ENCODE results near the gene C1orf21. TPM values are rescaled to one million over a fixed set of nuclear protein-coding genes. Genes with fewer than 3 reads are reported as not detected.
A peak's percentile ranks its signal among the peaks of the same experiment; 100 is the strongest.

C1orf21 gene
- total and polyA plus RNA-seq, 7 experiments from 2014 or later = 0.46 to 8.5 (median 1.7) TPM; not detected in 2

GRCh38 chr1:184597650-184598357 is 211.0 kb downstream of the C1orf21 start:
- Histone ChIP-seq H3K4me1 (ENCODE audit: control insufficient read depth in 2 of 2, insufficient read depth in 2 of 2, low read length in 2 of 2) (no peaks in the 10 kb centered on the region), H3K9me3 (ENCODE audit: control insufficient read depth in 2 of 3, low read length in 3 of 3) (no peaks in the 10 kb centered on the region), H3K4me3 (ENCODE audit: low read length) (no peak overlapping the region), H3K27ac (ENCODE audit: low read depth, low read length) (no peak overlapping the region), H3K27me3 (ENCODE audit: control insufficient read depth in 2 of 2, insufficient read depth in 2 of 2, low read length in 2 of 2) (no peaks in the 10 kb centered on the region), H3K36me3 (ENCODE audit: control insufficient read depth in 2 of 3, insufficient read depth in 3 of 3, low read length in 3 of 3) (no peaks in the 10 kb centered on the region)
- no peaks in the 10 kb centered on the region for H3K27me3 Mint-ChIP-seq
- DNase-seq (no peak), ATAC-seq (no peak)
- CTCF ChIA-PET = no interaction called here
- no peaks in the 10 kb centered on the region for H3K4me1 Mint-ChIP-seq
- peak overlapping the region in 1 of 9 donors; percentile 28 for H3K27ac Mint-ChIP-seq
- intact Hi-C loops (cut with micrococcal nuclease) = no loop called here
- POLR2A ChIA-PET = no interaction called here
- H3K36me3 Mint-ChIP-seq = no peaks in the 10 kb centered on the region
- no peak overlapping the region for H3K4me3 Mint-ChIP-seq
- no peaks in the 10 kb centered on the region for H3K9me3 Mint-ChIP-seq

GRCh38 chr1:184598403-184599193 is 211.8 kb downstream of the C1orf21 start:
- intact Hi-C loops (cut with micrococcal nuclease) = no loop called here
- Mint-ChIP-seq H3K4me3 (no peak overlapping the region), H3K4me1 (no peaks in the 10 kb centered on the region), H3K27ac (no peak overlapping the region), H3K36me3 (no peaks in the 10 kb centered on the region), H3K27me3 (no peaks in the 10 kb centered on the region), H3K9me3 (no peaks in the 10 kb centered on the region)
- POLR2A ChIA-PET = no interaction called here
- DNase-seq (no peak), ATAC-seq (no peak)
- Histone ChIP-seq H3K4me1 (ENCODE audit: control insufficient read depth in 2 of 2, insufficient read depth in 2 of 2, low read length in 2 of 2) (no peaks in the 10 kb centered on the region), H3K27ac (ENCODE audit: low read depth, low read length) (no peak overlapping the region), H3K9me3 (ENCODE audit: control insufficient read depth in 2 of 3, low read length in 3 of 3) (no peaks in the 10 kb centered on the region), H3K4me3 (ENCODE audit: low read length) (no peak overlapping the region), H3K36me3 (ENCODE audit: control insufficient read depth in 2 of 3, insufficient read depth in 3 of 3, low read length in 3 of 3) (no peaks in the 10 kb centered on the region), H3K27me3 (ENCODE audit: control insufficient read depth in 2 of 2, insufficient read depth in 2 of 2, low read length in 2 of 2) (no peaks in the 10 kb centered on the region)
- CTCF ChIA-PET = no interaction called here

GRCh38 chr1:184604152-184604900 is 217.5 kb downstream of the C1orf21 start:
- POLR2A ChIA-PET = no interaction called here
- ATAC-seq = no peak
- Histone ChIP-seq H3K27ac (ENCODE audit: low read depth, low read length) (no peak overlapping the region), H3K36me3 (ENCODE audit: control insufficient read depth in 2 of 3, insufficient read depth in 3 of 3, low read length in 3 of 3) (no peaks in the 10 kb centered on the region), H3K27me3 (ENCODE audit: control insufficient read depth in 2 of 2, insufficient read depth in 2 of 2, low read length in 2 of 2) (no peaks in the 10 kb centered on the region), H3K4me1 (ENCODE audit: control insufficient read depth in 2 of 2, insufficient read depth in 2 of 2, low read length in 2 of 2) (no peaks in the 10 kb centered on the region), H3K4me3 (ENCODE audit: low read length) (no peak overlapping the region), H3K9me3 (ENCODE audit: control insufficient read depth in 2 of 3, low read length in 3 of 3) (no peaks in the 10 kb centered on the region)
- intact Hi-C loops (cut with micrococcal nuclease) = no loop called here
- H3K27me3 Mint-ChIP-seq = peaks cover 0 to 4% (median 0%) of the 10 kb centered on the region in 5 donors
- no peak overlapping the region for H3K27ac Mint-ChIP-seq
- H3K4me3 Mint-ChIP-seq = no peak overlapping the region
- H3K4me1 Mint-ChIP-seq = no peaks in the 10 kb centered on the region
- CTCF ChIA-PET = no interaction called here
- H3K36me3 Mint-ChIP-seq = no peaks in the 10 kb centered on the region
- no peak for DNase-seq
- peaks cover 0 to 3% (median 0%) of the 10 kb centered on the region in 11 donors for H3K9me3 Mint-ChIP-seq

GRCh38 chr1:184605941-184606340 is 219.1 kb downstream of the C1orf21 start:
- Histone ChIP-seq H3K4me1 (ENCODE audit: control insufficient read depth in 2 of 2, insufficient read depth in 2 of 2, low read length in 2 of 2) (no peaks in the 10 kb centered on the region), H3K4me3 (ENCODE audit: low read length) (no peak overlapping the region), H3K9me3 (ENCODE audit: control insufficient read depth in 2 of 3, low read length in 3 of 3) (no peaks in the 10 kb centered on the region), H3K27me3 (ENCODE audit: control insufficient read depth in 2 of 2, insufficient read depth in 2 of 2, low read length in 2 of 2) (no peaks in the 10 kb centered on the region), H3K27ac (ENCODE audit: low read depth, low read length) (no peak overlapping the region), H3K36me3 (ENCODE audit: control insufficient read depth in 2 of 3, insufficient read depth in 3 of 3, low read length in 3 of 3) (no peaks in the 10 kb centered on the region)
- H3K9me3 Mint-ChIP-seq = peaks cover 0 to 3% (median 0%) of the 10 kb centered on the region in 11 donors
- ATAC-seq (no peak), DNase-seq (no peak)
- H3K36me3 Mint-ChIP-seq = no peaks in the 10 kb centered on the region
- no peaks in the 10 kb centered on the region for H3K4me1 Mint-ChIP-seq
- H3K27me3 Mint-ChIP-seq = peaks cover 0 to 4% (median 0%) of the 10 kb centered on the region in 5 donors
- no peak overlapping the region for H3K27ac Mint-ChIP-seq
- ChIA-PET POLR2A (no interaction called here), CTCF (no interaction called here)
- intact Hi-C loops (cut with micrococcal nuclease) = no loop called here
- H3K4me3 Mint-ChIP-seq = no peak overlapping the region

GRCh38 chr1:184606786-184607185 is 220.0 kb downstream of the C1orf21 start:
- Mint-ChIP-seq H3K9me3 (peaks cover 0 to 3% (median 0%) of the 10 kb centered on the region in 11 donors), H3K27ac (no peak overlapping the region), H3K4me1 (no peaks in the 10 kb centered on the region), H3K4me3 (no peak overlapping the region), H3K27me3 (peaks cover 0 to 4% (median 0%) of the 10 kb centered on the region in 5 donors), H3K36me3 (no peaks in the 10 kb centered on the region)
- POLR2A ChIA-PET = no interaction called here
- H3K4me1 ChIP-seq (ENCODE audit: control insufficient read depth in 2 of 2, insufficient read depth in 2 of 2, low read length in 2 of 2) = no peaks in the 10 kb centered on the region
- CTCF ChIA-PET = no interaction called here
- no peak for ATAC-seq
- intact Hi-C loops (cut with micrococcal nuclease) = no loop called here
- no peak overlapping the region for H3K27ac ChIP-seq (ENCODE audit: low read depth, low read length)
- no peak overlapping the region for H3K4me3 ChIP-seq (ENCODE audit: low read length)
- no peaks in the 10 kb centered on the region for H3K27me3 ChIP-seq (ENCODE audit: control insufficient read depth in 2 of 2, insufficient read depth in 2 of 2, low read length in 2 of 2)
- H3K9me3 ChIP-seq (ENCODE audit: control insufficient read depth in 2 of 3, low read length in 3 of 3) = no peaks in the 10 kb centered on the region
- no peaks in the 10 kb centered on the region for H3K36me3 ChIP-seq (ENCODE audit: control insufficient read depth in 2 of 3, insufficient read depth in 3 of 3, low read length in 3 of 3)
- no peak for DNase-seq

- Histone ChIP-seq H3K36me3 (ENCODE audit: control insufficient read depth in 2 of 3, insufficient read depth in 3 of 3, low read length in 3 of 3) (no peaks in the 10 kb centered on the region), H3K4me3 (ENCODE audit: low read length) (no peak overlapping the region), H3K4me1 (ENCODE audit: control insufficient read depth in 2 of 2, insufficient read depth in 2 of 2, low read length in 2 of 2) (no peaks in the 10 kb centered on the region), H3K9me3 (ENCODE audit: control insufficient read depth in 2 of 3, low read length in 3 of 3) (no peaks in the 10 kb centered on the region), H3K27ac (ENCODE audit: low read depth, low read length) (no peak overlapping the region), H3K27me3 (ENCODE audit: control insufficient read depth in 2 of 2, insufficient read depth in 2 of 2, low read length in 2 of 2) (no peaks in the 10 kb centered on the region)
- Mint-ChIP-seq H3K27me3 (peaks cover 0 to 4% (median 0%) of the 10 kb centered on the region in 5 donors), H3K36me3 (no peaks in the 10 kb centered on the region), H3K4me3 (no peak overlapping the region), H3K4me1 (no peaks in the 10 kb centered on the region), H3K9me3 (peaks cover 0 to 3% (median 0%) of the 10 kb centered on the region in 11 donors), H3K27ac (peak overlapping the region in 1 of 9 donors; percentile 5)
- CTCF ChIA-PET = no interaction called here
- POLR2A ChIA-PET = no interaction called here
- ATAC-seq (no peak), DNase-seq (no peak)
- intact Hi-C loops (cut with micrococcal nuclease) = no loop called here
Observed at GRCh38 chr1:184608581-184608980, 221.8 kb downstream of the C1orf21 start.
